Heart left ventricle (tissue), 16 donors: ENCODE data around the gene KANSL1. TPM values are rescaled to one million over a fixed set of nuclear protein-coding genes. Genes with fewer than 3 reads are reported as not detected.

ENCODE experiments used
- ATAC-seq, 4 donors: fragments of 200-7000 bp; cut with Tn5 transposase; one replicate each; pipeline ENCODE4 v1.9.1; 2020 to 2022; ENCODE audit warnings: moderate library complexity in 4 of 4, mild to moderate bottlenecking in 3 of 4, moderate number of reproducible peaks in 1 of 4
- DNase-seq, 5 donors: peaks; one replicate each; pipeline ENCODE4 v3.0.0-alpha.2; 2020
- H3K27ac ChIP-seq, 12 donors: fragments of 200-600 bp; sonication (generic) in 4 of 12; one replicate each; pipeline versions ENCODE4 v1.5.0 to v1.8.0; 2016 to 2022; ENCODE audit warnings: mild to moderate bottlenecking in 2 of 12
- H3K27me3 ChIP-seq, 9 donors: fragments of 200-600 bp; sonication (generic) in 2 of 9; one replicate each; pipeline versions ENCODE4 v1.5.1 to v1.8.0; 2016 to 2022; ENCODE audit warnings: mild to moderate bottlenecking in 3 of 9
- H3K36me3 ChIP-seq, 9 donors: fragments of 200-600 bp; sonication (generic) in 2 of 9; one replicate each; pipeline versions ENCODE4 v1.5.0 to v1.8.0; 2018 to 2022; ENCODE audit warnings: mild to moderate bottlenecking in 2 of 9
- H3K4me1 ChIP-seq, 12 donors: fragments of 200-600 bp; sonication (generic) in 4 of 12; one replicate each; pipeline versions ENCODE4 v1.5.0 to v1.8.0; 2016 to 2022; ENCODE audit warnings: mild to moderate bottlenecking in 3 of 12
- H3K4me3 ChIP-seq, 12 donors: fragments of 200-600 bp; sonication (generic) in 4 of 12; one replicate each; pipeline versions ENCODE4 v1.5.0 to v1.8.0; 2017 to 2022; ENCODE audit warnings: mild to moderate bottlenecking in 9 of 12, moderate library complexity in 4 of 12
- H3K9me3 ChIP-seq, 12 donors: fragments of 200-600 bp; sonication (generic) in 4 of 12; one replicate each; pipeline versions ENCODE4 v1.5.0 to v1.8.0; 2016 to 2022; ENCODE audit warnings: mild to moderate bottlenecking in 1 of 12
- POLR2A ChIP-seq, 2 donors: fragments of 450-650 bp; IDR thresholded peaks; one replicate each; pipeline ENCODE4 v1.6.1; 2017; ENCODE audit warnings: antibody characterized with exemption in 2 of 2, mild to moderate bottlenecking in 2 of 2, moderate library complexity in 2 of 2
- WGBS, 4 donors: extraction: QIAGEN DNeasy Blood & Tissue Kit in 2 of 4; methylation state at CpG; one replicate each; pipeline versions ENCODE4 v1.1.5 to v1.1.7; 2013 to 2018; 5-methylcytosine and 5-hydroxymethylcytosine counted together
- intact Hi-C, 10 donors: fragments of 100-400 bp; cut with DNase I; formaldehyde crosslinking; loops; one replicate each; pipeline versions ENCODE4 v1.11.1 to v1.14.2; 2022
- polyA plus RNA-seq, 2 donors: library from polyadenylated mRNA; stranded (reverse); fragments of 200-250 nt; gene quantifications; one replicate each; pipeline ENCODE4 v1.2.3, GENCODE V29; 2013
- total RNA-seq, 9 donors: library from RNA; depleted of rRNA in 2 of 9; stranded (reverse); fragments of >200 nt in 2 of 9; fragmentation: NEBNext Ultra II Directional in 3 of 9; extraction: Animal tissue kit (Norgen Biotek cat#: 25700) in 3 of 9; gene quantifications; one replicate each; pipeline versions ENCODE4 v1.1.0 to v1.2.4, GENCODE V29; 2016 to 2023
- TF ChIP-seq, protein P1 (sequence below), 12 donors: fragments of 200-600 bp; sonication (generic) in 4 of 12; IDR thresholded peaks; one replicate each; pipeline versions ENCODE4 v1.5.0 to v1.8.0; 2018 to 2022; ENCODE audit warnings: antibody characterized with exemption in 12 of 12, mild to moderate bottlenecking in 5 of 12
- donor health status: ischemic (EF 13 %, LVEDD 7.1; RV severe dilation, severe dysfunction).
- donor health status: healthy with polysubstance abuse.
- donor health status: DM: no; HTN: yes; CAD: no.
- donor health status: DM: no; HTN: no; CAD: no.
- donor health status: ischemic (EF 25% LVEDD 6.9; RV normal size, moderate dysfunction).
- donor health status: ischemic (EF 25% LVEDD 5.7; RV mildly dilated, moderate dysfunction).
- donor health status: healthy.
- donor health status: DM: yes; HTN: yes; CAD: no.
- donor health status: ischemic (EF 35%, LVEDD 5.7; RV mildly dilated, moderate dysfunction).
- donor health status: nonischemic (EF 11% LVEDD 7.7; RV severe dilation, severe dysfunction).
- donor health status: DM: yes; HTN: yes; CAD: no.
- donor health status: PGD.
- donor health status: ischemic (EF 29% LVEDD 5.4; RV normal size, mild dysfunction).
- donor health status: nonischemic (EF 23%, LVEDD 6.1; RV moderate dilation, normal function).

KANSL1 gene
- total and polyA plus RNA-seq, 11 donors = 13.7 to 57.2 (median 28.9) TPM

DNA sequence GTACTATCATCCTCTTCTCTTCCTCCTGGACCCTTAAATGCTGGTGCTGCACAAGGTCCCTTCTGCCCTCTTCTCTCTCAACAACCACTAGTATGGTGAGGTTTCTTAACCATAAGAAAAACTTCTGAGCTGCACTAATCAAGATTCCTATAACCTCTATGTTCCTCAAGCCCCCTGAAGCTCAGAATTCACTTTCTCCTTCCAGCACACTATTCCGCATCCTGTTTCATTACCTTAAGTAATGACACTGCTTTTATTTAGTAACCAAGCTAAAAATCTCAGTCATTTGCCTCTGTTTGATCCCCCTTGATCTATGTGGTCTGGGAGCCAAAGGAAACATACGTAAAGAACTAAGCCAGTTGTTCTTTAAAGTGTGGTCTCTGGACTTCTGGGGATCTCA lies 20.1 kb downstream of the KANSL1 start:
- Histone ChIP-seq H3K36me3 (peaks cover 0 to 41% (median 33%) of the 10 kb centered on the region in 9 donors), H3K27me3 (no peaks in the 10 kb centered on the region), H3K4me3 (no peak overlapping the region), H3K27ac (no peak overlapping the region), H3K4me1 (peaks cover 18 to 93% (median 77%) of the 10 kb centered on the region in 12 donors), H3K9me3 (no peaks in the 10 kb centered on the region)
- WGBS, 4 donors = 79 to 85% (median 82%) methylated on average over 2 of the region's 2 CpGs
- intact Hi-C loops = no loop called here
- no peak for DNase-seq
- no peak for TF ChIP-seq POLR2A (IDR thresholded peaks at IDR 0.05)
- TF ChIP-seq, protein P1, sequence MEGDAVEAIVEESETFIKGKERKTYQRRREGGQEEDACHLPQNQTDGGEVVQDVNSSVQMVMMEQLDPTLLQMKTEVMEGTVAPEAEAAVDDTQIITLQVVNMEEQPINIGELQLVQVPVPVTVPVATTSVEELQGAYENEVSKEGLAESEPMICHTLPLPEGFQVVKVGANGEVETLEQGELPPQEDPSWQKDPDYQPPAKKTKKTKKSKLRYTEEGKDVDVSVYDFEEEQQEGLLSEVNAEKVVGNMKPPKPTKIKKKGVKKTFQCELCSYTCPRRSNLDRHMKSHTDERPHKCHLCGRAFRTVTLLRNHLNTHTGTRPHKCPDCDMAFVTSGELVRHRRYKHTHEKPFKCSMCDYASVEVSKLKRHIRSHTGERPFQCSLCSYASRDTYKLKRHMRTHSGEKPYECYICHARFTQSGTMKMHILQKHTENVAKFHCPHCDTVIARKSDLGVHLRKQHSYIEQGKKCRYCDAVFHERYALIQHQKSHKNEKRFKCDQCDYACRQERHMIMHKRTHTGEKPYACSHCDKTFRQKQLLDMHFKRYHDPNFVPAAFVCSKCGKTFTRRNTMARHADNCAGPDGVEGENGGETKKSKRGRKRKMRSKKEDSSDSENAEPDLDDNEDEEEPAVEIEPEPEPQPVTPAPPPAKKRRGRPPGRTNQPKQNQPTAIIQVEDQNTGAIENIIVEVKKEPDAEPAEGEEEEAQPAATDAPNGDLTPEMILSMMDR (IDR thresholded peaks at IDR 0.05) = no peak
- ATAC-seq = no peak

DNA sequence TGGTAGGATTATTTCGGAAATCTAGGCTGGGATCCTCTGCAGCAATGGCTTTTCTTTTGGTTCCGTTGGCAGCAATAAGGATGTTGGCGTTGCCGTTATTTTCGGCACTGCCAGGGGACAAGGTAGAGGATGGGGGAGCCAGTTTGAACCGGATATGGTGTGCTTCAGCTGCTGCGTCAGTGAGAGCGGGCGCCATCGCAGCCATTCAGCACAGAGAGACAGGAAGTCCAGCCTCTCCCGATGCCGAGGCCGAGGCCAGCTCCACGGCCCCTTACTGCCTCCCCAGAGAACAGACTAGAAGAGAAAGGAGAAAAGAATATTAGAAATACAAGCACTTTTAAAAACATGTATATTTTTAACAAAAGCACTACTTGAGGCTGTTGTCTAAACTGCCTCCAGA lies 21.3 kb downstream of the KANSL1 start:
- peaks cover 18 to 93% (median 78%) of the 10 kb centered on the region in 12 donors for H3K4me1 ChIP-seq
- H3K4me3 ChIP-seq = no peak overlapping the region
- DNase-seq (peak in 1 of 5 donors; percentile 54), ATAC-seq (peak in 3 of 4 donors; percentile 35 to 59 (median 43))
- H3K27ac ChIP-seq = peak overlapping the region in 1 of 12 donors; percentile 18
- TF ChIP-seq, protein P1 (IDR thresholded peaks at IDR 0.05) = no peak
- no peak for TF ChIP-seq POLR2A (IDR thresholded peaks at IDR 0.05)
- H3K36me3 ChIP-seq = peaks cover 0 to 42% (median 37%) of the 10 kb centered on the region in 9 donors
- H3K9me3 ChIP-seq = no peaks in the 10 kb centered on the region
- H3K27me3 ChIP-seq = no peaks in the 10 kb centered on the region
- 68 to 78% (median 74%) methylated on average over 14 of the region's 14 CpGs for WGBS, 4 donors
- intact Hi-C loops = no loop called here

DNA sequence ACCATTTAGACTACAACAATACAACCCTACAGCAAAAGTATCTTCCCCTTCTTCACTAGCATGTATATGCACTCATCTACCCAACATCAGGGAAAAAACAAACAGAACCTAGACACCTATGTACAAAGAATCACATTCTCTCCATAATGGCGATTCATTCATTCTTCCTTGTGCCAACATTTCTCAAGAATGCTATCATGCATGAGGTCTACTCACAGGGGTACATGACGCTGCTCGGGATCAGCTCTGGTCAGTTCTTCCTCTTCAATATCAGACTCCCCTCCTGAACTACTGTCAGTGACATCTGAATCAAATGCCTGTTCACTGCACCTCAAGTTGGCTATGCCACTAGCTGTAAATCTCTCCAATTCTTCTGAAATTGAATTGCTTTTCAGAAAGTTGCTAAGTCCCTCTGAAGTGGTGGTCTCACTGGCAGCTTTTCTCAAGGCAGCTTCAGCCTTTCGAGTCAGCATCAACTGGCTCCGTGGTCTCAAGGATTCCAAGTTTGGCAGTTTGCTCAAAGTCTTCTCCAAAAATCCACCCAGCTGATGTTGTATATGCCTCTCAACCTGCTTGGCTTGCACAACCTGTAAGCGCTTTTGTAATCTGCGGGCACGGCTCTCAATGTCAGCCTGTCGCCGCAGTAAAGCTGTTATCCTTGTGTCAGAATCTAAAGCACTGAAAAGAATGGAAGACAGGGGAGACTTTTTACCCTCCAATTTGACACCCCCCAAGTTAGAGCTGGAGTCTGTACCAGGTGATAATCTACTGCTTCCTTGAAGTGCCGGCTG lies 22.4 kb downstream of the KANSL1 start:
- 79 to 86% (median 83%) methylated on average over 11 of the region's 11 CpGs for WGBS, 4 donors
- Histone ChIP-seq H3K27ac (peak overlapping the region in 1 of 12 donors; percentile 9), H3K9me3 (no peaks in the 10 kb centered on the region), H3K27me3 (no peaks in the 10 kb centered on the region), H3K36me3 (peaks cover 0 to 42% (median 37%) of the 10 kb centered on the region in 9 donors), H3K4me3 (no peak overlapping the region), H3K4me1 (peaks cover 18 to 94% (median 78%) of the 10 kb centered on the region in 12 donors)
- DNase-seq (no peak), ATAC-seq (peak in 1 of 4 donors; percentile 23)
- TF ChIP-seq, protein P1 (IDR thresholded peaks at IDR 0.05) = no peak
- no peak for TF ChIP-seq POLR2A (IDR thresholded peaks at IDR 0.05)
- intact Hi-C loops = no loop called here

DNA sequence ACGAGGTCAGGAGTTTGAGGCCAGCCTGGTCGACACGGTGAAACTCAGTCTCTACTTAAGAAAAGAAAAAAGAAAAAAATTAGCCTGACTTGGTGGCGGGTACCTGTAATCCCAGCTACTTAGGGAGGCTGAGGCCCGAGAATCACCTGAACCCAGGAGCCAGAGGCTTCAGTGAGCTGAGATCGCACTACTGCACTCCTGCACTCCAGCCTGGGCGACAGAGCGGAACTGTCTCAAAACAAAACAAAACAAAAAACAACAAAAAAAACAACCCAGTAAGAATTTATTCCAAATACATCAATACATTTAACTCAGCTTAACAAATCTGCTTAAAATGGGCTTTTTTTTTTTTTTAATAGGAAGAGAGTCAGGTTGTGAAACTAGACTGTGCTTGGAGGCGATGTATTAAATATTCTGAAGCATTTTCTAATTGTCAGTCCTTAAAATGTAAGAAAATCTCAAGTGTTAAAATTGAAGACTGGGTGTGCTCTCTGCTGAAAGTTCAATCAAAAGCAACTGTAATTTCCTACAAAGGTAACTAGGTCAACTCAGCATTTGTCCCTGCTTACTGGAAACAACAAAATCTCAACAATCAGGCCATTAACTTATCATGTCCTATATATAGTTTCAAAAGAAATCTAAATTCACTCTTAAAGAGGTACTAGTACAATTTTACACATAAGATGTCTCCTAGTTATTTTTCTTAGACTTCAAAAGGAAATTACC lies 23.2 kb downstream of the KANSL1 start:
- Histone ChIP-seq H3K9me3 (no peaks in the 10 kb centered on the region), H3K4me3 (no peak overlapping the region), H3K27ac (peak overlapping the region in 1 of 12 donors; percentile 9), H3K4me1 (peaks cover 18 to 94% (median 78%) of the 10 kb centered on the region in 12 donors), H3K27me3 (no peaks in the 10 kb centered on the region), H3K36me3 (peaks cover 0 to 42% (median 37%) of the 10 kb centered on the region in 9 donors)
- no peak for ATAC-seq
- TF ChIP-seq POLR2A (IDR thresholded peaks at IDR 0.05) = no peak
- TF ChIP-seq, protein P1 (IDR thresholded peaks at IDR 0.05) = no peak
- intact Hi-C loops = no loop called here
- no peak for DNase-seq
- WGBS, 4 donors = 81 to 95% (median 94%) methylated on average over 9 of the region's 9 CpGs
